Posterior vena cava (tissue), 2 donors: ENCODE results near the gene OXCT2. TPM values are rescaled to one million over a fixed set of nuclear protein-coding genes. Genes with fewer than 3 reads are reported as not detected.

ENCODE experiments used
- DNase-seq: peaks from one replicate; pipeline ENCODE4 v3.0.0-alpha.2; 2020; ENCODE audit warnings: low spot score
- intact Hi-C, 2 donors: fragments of 100-400 bp; cut with DNase I; formaldehyde crosslinking; loops; one replicate each; pipeline versions ENCODE4 v1.14.1 to v1.14.2; 2022 to 2023
- total RNA-seq, 2 donors: library from RNA; stranded (reverse); fragmentation: NEBNext Ultra II Directional; extraction: Animal tissue kit (Norgen Biotek cat#: 25700); gene quantifications; one replicate each; pipeline ENCODE4 v1.2.1, GENCODE V29; 2021
- donor health status: DM: yes; HTN: yes; CAD: no.
- donor health status: DM: yes; HTN: yes; CAD: no.

The OXCT2 gene
- total RNA-seq, 2 donors from 2014 or later, result 1.2 to 2.0 TPM

GRCh38 chr1:39753132-39754025, 17.8 kb downstream of the OXCT2 start:
- intact Hi-C loops, result no loop called here
- DNase-seq, result peak; percentile 77

DNA sequence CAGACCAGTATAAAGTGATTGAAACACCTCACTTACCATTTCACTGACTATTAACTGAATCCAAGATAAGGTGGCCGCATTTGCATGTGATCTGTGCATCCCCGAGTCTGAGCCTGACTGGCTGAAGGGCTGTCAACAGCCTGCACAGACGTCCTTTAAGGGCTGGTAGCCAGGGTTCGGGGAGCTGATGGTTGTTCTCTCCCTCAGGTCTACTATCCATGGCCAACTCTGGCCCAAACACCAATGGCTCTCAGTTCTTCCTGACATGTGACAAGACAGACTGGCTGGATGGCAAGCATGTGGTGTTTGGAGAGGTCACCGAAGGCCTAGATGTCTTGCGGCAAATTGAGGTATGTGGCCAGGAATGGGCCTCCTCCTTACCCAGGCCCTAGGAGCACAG, 18.4 kb downstream of the OXCT2 start:
- DNase-seq, result peak; percentile 37
- intact Hi-C loops, result no loop called here

DNA sequence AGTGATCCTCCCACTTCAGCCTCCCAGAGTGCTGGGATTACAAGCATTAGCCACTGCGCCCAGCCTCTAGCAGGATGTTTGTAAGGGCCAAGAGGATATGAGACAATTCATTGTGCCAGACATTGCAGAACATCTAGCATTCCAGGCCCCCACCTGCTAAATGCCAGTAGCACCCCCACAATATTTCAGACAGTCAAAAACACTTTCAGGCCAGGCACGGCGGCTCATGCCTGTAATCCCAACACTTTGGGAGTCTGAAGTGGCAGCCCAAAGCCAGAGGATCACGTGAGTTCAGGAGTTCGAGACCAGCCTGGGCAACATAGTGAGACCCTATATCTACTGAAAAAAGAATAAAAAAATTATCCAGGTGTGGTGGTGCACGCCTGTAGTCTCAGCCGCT, 19.6 kb downstream of the OXCT2 start:
- intact Hi-C loops, result no loop called here

GRCh38 chr1:39745016-39745670, 26.0 kb downstream of the OXCT2 start:
- intact Hi-C loops, result no loop called here
- DNase-seq, result peak; percentile 78

More for the DNA sequence above, 19.6 kb downstream of the OXCT2 start:
- DNase-seq, result peak; percentile 70

GRCh38 chr1:39738622-39739366, 32.4 kb downstream of the OXCT2 start, which contains the start of gene PPIE:
Gene PPIE (plus strand): TSS chr1:39738882. CDS start chr1:39738901, 19 bp downstream.
- intact Hi-C loops, result no loop called here
- peak; percentile 99 for DNase-seq

DNA sequence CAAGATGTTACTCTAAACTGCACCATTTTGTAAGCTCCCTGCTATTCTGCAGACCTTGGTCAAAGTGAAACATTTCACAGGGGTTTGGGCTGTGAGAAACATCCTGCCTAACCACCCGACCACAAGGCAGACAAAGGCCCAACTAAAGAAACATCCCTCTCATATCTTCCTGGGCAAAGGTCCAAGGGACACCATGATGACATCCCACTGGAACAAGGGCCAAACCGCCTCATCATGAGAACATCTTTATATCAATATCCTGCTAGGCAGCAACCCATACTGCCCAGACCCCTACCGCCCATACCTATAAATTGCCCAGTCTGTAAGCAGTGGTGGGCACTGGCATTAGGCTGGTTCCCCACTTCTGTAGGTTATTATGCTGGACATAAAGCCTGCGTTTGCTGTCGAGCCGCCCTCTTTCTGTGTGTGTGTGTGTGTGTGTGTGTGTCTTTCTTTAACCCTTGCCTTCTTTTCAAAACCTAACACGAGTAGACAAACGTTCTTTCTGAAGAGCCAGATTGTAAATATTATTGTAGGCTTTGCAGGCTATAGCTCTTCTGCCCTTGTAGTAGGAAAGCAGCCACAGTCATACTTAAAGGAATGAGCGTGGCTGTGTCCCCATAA, 33.5 kb downstream of the OXCT2 start:
- intact Hi-C loops, result no loop called here
- DNase-seq, result no peak

DNA sequence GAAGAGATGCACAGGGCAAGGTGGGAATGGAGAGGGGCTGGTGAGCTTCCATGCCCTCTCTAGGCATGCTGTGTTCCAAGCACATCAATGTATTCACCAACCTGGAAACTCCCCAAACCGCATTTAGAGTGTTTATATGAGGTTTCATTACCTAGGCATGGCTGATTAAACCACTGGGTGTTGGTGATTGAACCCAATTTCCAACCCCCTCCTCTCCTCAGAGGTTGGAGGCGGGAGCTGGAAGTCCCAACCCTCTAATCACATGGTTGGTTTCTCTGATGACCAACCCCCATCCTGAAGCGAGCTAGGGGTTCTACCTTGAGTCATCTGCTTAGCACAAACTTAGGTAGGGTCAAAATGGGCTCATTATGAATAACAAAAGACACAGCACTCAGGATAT, 35.4 kb downstream of the OXCT2 start:
- no peak for DNase-seq

GRCh38 chr1:39733161-39733560, 38.0 kb downstream of the OXCT2 start:
- intact Hi-C loops, result no loop called here

More for the DNA sequence above, 35.4 kb downstream of the OXCT2 start:
- intact Hi-C loops, result no loop called here

GRCh38 chr1:39732730-39733129, 38.4 kb downstream of the OXCT2 start:
- intact Hi-C loops, result no loop called here
- DNase-seq, result no peak

More at GRCh38 chr1:39733161-39733560, 38.0 kb downstream of the OXCT2 start:
- DNase-seq, result no peak

- intact Hi-C loops, result loop anchor here in 1 of 2 donors (10.0 kb wide), 1 partner anchor 125 kb away; no protein-coding TSS in a partner anchor
- no peak for DNase-seq
Observed at GRCh38 chr1:39729842-39730241, 41.3 kb downstream of the OXCT2 start.

- no peak for DNase-seq
- intact Hi-C loops, result loop anchor here in 1 of 2 donors (10.0 kb wide), 1 partner anchor 124 kb away; no protein-coding TSS in a partner anchor
Observed at GRCh38 chr1:39729030-39729429, 42.1 kb downstream of the OXCT2 start.

- intact Hi-C loops, result loop anchor here in 1 of 2 donors (10.0 kb wide), 1 partner anchor 123 kb away; no protein-coding TSS in a partner anchor
- no peak for DNase-seq
Observed at GRCh38 chr1:39727932-39728317, 43.2 kb downstream of the OXCT2 start.

GRCh38 chr1:39727221-39727931, 43.8 kb downstream of the OXCT2 start:
- DNase-seq, result no peak
- intact Hi-C loops, result loop anchor here in 1 of 2 donors (10.0 kb wide), 1 partner anchor 123 kb away; no protein-coding TSS in a partner anchor

GRCh38 chr1:39726600-39726999, 44.5 kb downstream of the OXCT2 start:
- intact Hi-C loops, result loop anchor here in 1 of 2 donors (10.0 kb wide), 1 partner anchor 122 kb away; no protein-coding TSS in a partner anchor
- DNase-seq, result no peak

GRCh38 chr1:39722495-39722894, 48.7 kb downstream of the OXCT2 start:
- no peak for DNase-seq
- intact Hi-C loops, result loop anchor here in 1 of 2 donors (10.0 kb wide), 1 partner anchor 118 kb away; no protein-coding TSS in a partner anchor

DNA sequence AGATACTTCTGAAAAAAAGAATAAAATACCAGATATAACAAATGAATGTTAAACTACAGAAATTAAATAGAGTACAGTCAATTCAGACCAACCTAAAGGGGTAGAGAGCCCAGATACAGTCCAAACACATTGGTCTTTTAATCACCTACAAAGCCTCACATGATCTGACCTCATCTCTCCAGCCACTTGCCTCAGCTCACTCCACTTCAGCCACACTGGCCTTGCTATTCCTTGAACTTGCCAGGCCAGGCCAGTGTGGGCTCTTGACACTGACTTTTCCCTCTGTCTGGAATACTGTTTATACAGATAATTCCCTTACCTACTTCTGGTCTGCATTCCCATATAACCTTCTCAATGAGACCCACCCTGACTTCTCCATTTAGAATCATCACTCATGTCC, 49.5 kb downstream of the OXCT2 start:
- intact Hi-C loops, result loop anchor here in 1 of 2 donors (10.0 kb wide), 1 partner anchor 117 kb away; no protein-coding TSS in a partner anchor
- DNase-seq, result no peak

- no peak for DNase-seq
- intact Hi-C loops, result loop anchor here in 1 of 2 donors (10.0 kb wide), 1 partner anchor 116 kb away; no protein-coding TSS in a partner anchor
Observed at GRCh38 chr1:39720094-39720999, 50.8 kb downstream of the OXCT2 start.
